Activated CD4-positive, alpha-beta memory T cell treated with anti-CD3 and anti-CD28 coated beads, Interleukin-2, amount 10 ng/mL, durations not matched to agents 7 days and 5 days (primary cell): Measurements from ENCODE around the gene KY. TPM values are rescaled to one million over a fixed set of nuclear protein-coding genes. Genes with fewer than 3 reads are reported as not detected.

Experiments used
- CTCF ChIA-PET: fragments of 350-600 bp; sonication (Branson Sonifier 250); formaldehyde crosslinking; loops from one replicate; lab custom pipeline; 2021; ENCODE audit warnings: antibody characterized with exemption, inconsistent platforms; lab: Charles Lee
- POLR2A ChIA-PET: fragments of 350-600 bp; sonication (Branson Sonifier 250); formaldehyde crosslinking; loops from one replicate; lab custom pipeline; 2021; ENCODE audit warnings: antibody characterized with exemption; lab: Charles Lee
- DNase-seq: peaks from one replicate; pipeline ENCODE4 v3.0.0-alpha.2; 2020
- H3K27ac Mint-ChIP-seq: one replicate; pipeline ENCODE4 v1.8.0; 2021; ENCODE audit warnings: mild to moderate bottlenecking, mixed read lengths
- H3K27me3 Mint-ChIP-seq: one replicate; pipeline ENCODE4 v1.8.0; 2021; ENCODE audit warnings: mixed read lengths
- H3K36me3 Mint-ChIP-seq: one replicate; pipeline ENCODE4 v1.8.0; 2021; ENCODE audit warnings: low read depth, mixed read lengths
- H3K4me1 Mint-ChIP-seq: one replicate; pipeline ENCODE4 v1.8.0; 2021; ENCODE audit warnings: mixed read lengths
- H3K4me3 Mint-ChIP-seq: one replicate; pipeline ENCODE4 v1.8.0; 2021; ENCODE audit warnings: mild to moderate bottlenecking, mixed read lengths
- H3K9me3 Mint-ChIP-seq: one replicate; pipeline ENCODE4 v1.8.0; 2021; ENCODE audit warnings: mixed read lengths
- total RNA-seq, 2 experiments: library from RNA; stranded (reverse); gene quantifications; one replicate each; pipeline ENCODE4 v1.2.3, GENCODE V29; 2021

Gene KY, protein sequence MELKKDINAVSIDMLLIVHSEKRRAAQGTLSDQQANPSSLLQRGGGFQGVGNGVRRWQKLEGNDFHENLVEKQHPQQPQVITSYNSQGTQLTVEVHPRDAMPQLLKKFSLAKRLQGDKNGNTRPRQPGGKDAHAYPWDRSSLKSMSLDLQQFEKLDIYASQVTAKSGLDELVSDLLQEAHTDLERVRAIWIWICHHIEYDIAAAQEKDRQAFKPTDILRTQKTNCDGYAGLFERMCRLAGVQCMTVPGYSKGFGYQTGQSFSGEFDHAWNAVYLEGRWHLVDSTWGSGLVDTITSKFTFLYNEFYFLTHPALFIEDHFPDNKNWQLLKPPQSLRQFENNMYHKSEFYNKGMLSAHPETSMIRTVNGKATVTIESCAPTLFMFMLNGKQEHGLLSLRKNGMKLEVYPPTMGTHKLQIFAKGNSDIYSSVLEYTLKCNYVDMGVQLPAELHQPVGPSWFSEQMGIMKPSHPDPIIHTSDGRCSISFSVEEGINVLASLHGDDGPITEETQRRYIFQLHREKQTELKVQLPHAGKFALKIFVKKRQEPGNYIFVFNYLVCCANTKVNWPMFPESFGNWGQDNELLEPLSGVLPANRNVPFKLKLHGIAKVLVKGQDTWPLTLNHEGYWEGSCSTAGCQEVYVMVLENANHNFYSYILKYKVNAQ
- total RNA-seq: not detected

DNA sequence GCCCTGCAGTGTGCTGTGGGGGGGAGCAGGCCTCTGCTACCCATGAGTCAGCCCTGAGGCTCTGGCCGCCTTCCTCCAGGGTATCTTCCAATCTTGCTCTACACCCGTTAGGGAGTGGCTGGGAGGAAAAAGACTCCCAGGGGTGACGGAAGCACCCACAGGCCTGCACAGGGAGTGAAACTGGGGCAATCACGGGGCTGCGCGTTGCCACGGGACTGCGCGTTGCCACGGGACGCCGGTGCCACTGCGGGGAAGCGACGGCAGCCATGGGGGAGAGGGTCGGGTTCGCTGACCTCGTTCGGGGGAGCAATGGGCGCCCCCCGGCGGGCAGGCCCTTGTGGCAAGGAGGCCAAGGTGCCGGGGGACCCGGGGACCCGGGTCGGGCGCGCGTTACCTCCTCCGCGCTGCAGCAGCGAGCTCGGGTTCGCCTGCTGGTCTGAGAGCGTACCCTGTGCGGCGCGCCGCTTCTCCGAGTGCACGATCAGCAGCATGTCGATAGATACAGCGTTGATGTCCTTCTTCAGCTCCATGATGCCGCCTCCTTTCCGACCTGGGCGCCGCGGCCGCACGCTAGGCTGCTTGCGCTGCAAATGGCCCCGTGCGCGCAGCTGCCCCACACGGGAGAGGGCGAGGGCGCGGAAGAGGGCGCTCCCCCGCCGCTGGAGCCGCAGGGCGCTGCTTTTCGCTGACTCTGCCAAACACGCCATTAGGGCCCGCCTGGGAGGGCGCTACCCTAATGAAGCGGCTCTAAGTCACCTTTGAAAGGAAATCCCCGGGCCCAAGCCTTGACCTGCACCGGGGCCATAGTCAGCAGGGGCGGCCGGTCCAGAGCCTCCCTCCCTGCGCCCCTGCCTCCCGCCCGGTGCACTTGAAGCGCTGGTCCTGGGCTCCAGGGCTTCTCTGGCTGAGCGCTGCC is at the start of gene KY:
KY (minus strand) TSS at position 592 of the 916 bp plus-strand sequence; CDS start at position 530, 62 bp downstream.
- H3K9me3 Mint-ChIP-seq: no peaks in the 10 kb centered on the region
- no peak within 1 kb of the TSS for H3K27ac Mint-ChIP-seq
- CTCF ChIA-PET: no interaction called here
- H3K4me1 Mint-ChIP-seq: no peaks in the 10 kb centered on the region
- H3K36me3 Mint-ChIP-seq: no peaks in the 10 kb centered on the region
- peaks cover 20% of the 10 kb centered on the region for H3K27me3 Mint-ChIP-seq
- no peak for DNase-seq
- H3K4me3 Mint-ChIP-seq: no peak within 1 kb of the TSS
- POLR2A ChIA-PET: no interaction called here

DNA sequence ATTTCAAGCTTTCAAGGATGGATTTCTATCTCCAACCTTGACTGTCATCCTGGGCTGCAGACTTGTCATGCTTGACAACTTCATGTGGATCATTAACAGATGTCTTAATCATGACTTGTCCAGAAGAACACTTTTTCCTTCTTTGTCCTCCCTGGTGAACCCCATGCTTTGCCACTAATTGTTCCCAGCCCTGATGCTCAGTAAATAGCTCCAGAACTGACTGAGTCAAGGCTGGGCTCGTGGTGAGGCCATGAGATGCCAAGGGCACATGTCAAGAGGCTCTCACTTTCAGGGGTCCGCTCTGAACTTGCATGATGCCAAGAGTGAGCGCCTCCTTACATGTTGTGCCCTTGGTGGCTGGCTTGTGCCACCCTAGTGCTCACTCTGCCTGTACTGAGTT is 48.9 kb upstream of the KY start:
- Mint-ChIP-seq H3K27ac (no peak overlapping the region), H3K27me3 (peaks cover 2% of the 10 kb centered on the region), H3K36me3 (no peaks in the 10 kb centered on the region), H3K9me3 (no peaks in the 10 kb centered on the region), H3K4me1 (no peaks in the 10 kb centered on the region), H3K4me3 (no peak overlapping the region)
- no peak for DNase-seq
- CTCF ChIA-PET: no interaction called here
- POLR2A ChIA-PET: no interaction called here

DNA sequence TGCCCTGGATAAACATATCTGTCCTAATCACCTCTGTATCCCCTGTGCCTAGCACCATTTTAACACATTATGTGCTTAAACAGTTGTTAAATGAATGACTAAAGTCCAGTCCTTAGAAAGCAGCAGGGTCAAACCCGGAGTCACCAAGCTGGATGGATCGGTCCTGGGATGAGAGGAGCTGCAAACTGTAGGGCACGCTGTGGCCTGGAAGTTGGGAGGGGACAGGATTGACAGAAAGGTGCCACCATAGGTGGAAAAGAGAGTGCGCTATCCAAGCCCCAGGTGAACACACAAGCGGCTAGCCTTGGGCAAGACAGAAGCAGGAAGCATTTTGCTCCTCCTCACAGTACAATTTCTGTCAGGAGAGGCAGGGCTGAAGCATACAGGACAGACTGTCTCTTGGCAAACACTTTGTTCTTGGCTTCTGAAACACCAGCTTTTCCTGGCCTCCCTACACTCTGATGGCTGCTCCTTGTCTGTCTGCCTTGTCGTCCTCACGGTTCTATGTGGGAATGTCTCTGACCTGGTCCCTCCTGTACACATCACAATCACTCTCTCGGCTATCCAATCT is 48.4 kb upstream of the KY start:
- H3K27me3 Mint-ChIP-seq: peaks cover 2% of the 10 kb centered on the region
- no peak overlapping the region for H3K4me3 Mint-ChIP-seq
- H3K27ac Mint-ChIP-seq: no peak overlapping the region
- no peaks in the 10 kb centered on the region for H3K4me1 Mint-ChIP-seq
- no peaks in the 10 kb centered on the region for H3K36me3 Mint-ChIP-seq
- POLR2A ChIA-PET: no interaction called here
- no peaks in the 10 kb centered on the region for H3K9me3 Mint-ChIP-seq
- no peak for DNase-seq
- CTCF ChIA-PET: no interaction called here

DNA sequence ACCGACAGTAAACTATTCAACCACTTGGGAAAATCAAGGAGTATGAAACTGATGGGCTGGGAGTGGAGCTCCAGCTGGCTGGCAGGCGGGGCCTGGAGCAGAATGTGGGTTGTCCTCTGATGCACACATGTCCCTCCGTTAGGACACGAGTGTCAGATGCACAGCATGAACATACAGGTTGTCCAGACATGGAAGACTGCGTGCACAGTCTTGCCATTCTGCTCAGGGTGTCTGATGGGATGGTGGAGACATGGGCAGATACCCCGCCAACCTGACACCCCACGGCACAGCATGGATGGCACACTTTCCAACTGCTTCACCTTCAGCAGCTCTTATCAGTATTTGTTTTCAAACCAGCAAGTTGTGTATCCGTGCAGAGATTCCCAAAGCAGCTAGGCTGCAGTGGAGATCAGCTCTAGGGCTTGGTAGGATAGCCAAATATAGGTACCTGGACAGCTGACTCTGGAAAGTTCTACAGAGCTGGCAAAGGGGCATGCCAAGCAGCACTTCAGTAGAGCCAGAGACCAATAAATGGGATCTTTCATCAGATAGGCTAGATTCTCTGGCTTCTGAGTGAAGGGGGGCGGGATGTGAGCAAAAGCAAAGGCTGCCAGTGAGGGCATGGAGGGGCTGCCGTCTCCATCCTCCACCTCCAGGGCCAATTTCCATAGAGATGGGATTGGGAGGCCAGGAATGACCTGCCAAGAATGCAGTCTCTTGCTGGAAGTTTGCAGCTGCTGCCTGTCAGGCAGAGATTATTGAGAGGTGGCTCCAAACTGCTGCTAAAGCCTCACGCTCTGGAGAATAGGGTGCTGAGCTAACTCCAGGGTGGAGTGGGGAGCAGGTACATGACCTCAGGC is 47.2 kb upstream of the KY start:
- Mint-ChIP-seq H3K36me3 (no peaks in the 10 kb centered on the region), H3K4me1 (no peaks in the 10 kb centered on the region), H3K27me3 (peaks cover 2% of the 10 kb centered on the region), H3K4me3 (no peak overlapping the region), H3K27ac (no peak overlapping the region), H3K9me3 (no peaks in the 10 kb centered on the region)
- ChIA-PET CTCF (no interaction called here), POLR2A (no interaction called here)
- no peak for DNase-seq

DNA sequence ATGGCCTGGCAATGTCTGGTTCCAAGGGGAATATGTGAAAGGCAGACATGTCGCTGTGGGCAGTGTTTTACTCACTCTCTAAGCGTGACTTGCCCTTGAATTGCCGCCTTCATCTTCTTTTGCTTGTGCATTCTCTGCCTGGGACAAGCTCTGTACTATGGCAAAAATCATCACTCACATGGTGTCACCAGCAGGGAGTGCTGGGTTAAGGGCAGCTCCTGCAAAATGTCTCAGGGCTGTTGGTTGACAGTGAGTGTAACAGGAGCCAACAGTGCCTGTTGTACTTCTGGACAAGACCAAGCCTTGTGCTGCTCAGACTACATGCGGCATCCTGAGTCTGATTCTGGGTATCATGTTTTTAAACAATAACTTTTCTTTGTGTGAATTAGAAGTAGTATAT is 45.3 kb upstream of the KY start:
- H3K4me1 Mint-ChIP-seq: no peaks in the 10 kb centered on the region
- H3K27me3 Mint-ChIP-seq: no peaks in the 10 kb centered on the region
- DNase-seq: no peak
- no peaks in the 10 kb centered on the region for H3K36me3 Mint-ChIP-seq
- POLR2A ChIA-PET: no interaction called here
- CTCF ChIA-PET: no interaction called here
- H3K4me3 Mint-ChIP-seq: no peak overlapping the region
- H3K9me3 Mint-ChIP-seq: no peaks in the 10 kb centered on the region
- H3K27ac Mint-ChIP-seq: no peak overlapping the region

DNA sequence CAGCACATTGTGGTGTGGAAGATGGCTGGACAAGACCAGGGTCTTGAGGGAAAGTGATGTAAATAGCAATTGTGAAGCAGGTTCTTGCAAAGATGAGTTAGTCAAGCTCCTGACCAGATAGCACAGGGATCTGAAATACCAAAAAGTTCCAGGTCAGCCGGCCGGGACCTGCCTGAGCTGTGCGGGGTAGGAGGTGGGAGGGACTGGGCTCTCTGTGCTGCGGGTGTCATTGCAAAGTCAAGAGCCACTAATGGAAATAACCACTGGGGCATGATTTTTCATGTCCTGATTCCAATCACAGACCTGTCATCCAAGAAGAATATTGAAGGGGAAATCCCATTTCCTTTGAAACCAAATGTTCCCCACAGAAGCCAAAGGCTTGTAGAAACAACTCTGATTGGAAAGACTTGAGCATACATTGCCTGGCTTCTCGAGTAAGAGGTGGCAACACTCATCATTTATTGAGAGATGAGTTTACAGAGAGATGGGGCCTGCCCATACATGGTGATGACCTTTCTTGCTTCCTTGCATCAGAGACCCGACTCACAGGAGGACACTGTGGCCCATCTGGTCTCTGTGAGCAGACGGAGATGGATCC is 44.2 kb upstream of the KY start:
- Mint-ChIP-seq H3K27ac (no peak overlapping the region), H3K36me3 (no peaks in the 10 kb centered on the region), H3K27me3 (no peaks in the 10 kb centered on the region), H3K9me3 (no peaks in the 10 kb centered on the region), H3K4me1 (no peaks in the 10 kb centered on the region), H3K4me3 (no peak overlapping the region)
- DNase-seq: no peak
- CTCF ChIA-PET: no interaction called here
- POLR2A ChIA-PET: no interaction called here

DNA sequence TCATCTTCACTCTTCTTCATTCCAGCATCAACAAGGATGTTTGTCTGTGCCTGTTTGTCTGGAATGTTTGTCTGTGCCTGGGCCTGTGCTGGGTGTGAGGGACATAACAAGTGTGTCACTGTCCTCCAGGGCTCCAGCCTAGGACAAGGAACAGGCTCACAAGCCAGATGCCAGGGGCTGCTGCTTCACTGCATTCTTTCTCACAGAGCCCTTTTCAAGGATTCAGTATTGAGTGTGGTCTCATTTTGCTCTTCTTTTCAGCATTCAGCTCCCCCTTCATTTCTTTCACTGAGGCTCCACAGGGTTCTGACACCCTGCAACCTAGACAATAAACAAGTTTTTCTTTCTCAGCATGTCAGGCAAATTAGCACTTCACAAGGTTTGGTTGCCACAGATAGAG is 43.6 kb upstream of the KY start:
- DNase-seq: no peak
- CTCF ChIA-PET: no interaction called here
- H3K27ac Mint-ChIP-seq: no peak overlapping the region
- POLR2A ChIA-PET: no interaction called here
- H3K36me3 Mint-ChIP-seq: no peaks in the 10 kb centered on the region
- H3K27me3 Mint-ChIP-seq: no peaks in the 10 kb centered on the region
- H3K4me1 Mint-ChIP-seq: no peaks in the 10 kb centered on the region
- no peaks in the 10 kb centered on the region for H3K9me3 Mint-ChIP-seq
- H3K4me3 Mint-ChIP-seq: no peak overlapping the region

DNA sequence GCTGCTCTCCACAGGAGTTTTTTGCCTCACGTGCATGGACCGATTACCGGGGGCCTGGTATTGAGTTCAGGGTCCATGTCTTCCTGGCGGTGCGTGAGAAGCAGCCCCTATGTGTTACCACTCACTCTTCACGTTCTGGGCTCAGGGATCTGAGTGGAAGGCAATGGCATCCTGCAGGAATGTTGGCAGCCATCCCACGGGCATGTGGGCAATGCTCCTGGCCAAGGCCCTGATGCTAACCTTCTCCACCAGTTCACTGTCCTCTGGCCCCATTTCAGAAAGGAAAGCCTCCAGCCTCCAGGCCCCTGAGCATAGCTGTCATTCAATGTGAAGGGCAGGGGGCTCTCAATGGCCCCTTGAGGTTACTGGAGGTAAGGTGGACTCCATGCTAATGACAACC is 43.0 kb upstream of the KY start:
- H3K4me3 Mint-ChIP-seq: no peak overlapping the region
- ChIA-PET POLR2A (no interaction called here), CTCF (interaction anchor here (0.6 kb wide), 1 partner anchor 32 kb away, joined by 4 read pairs; no protein-coding TSS in a partner anchor)
- no peak for DNase-seq
- no peaks in the 10 kb centered on the region for H3K36me3 Mint-ChIP-seq
- H3K4me1 Mint-ChIP-seq: no peaks in the 10 kb centered on the region
- no peak overlapping the region for H3K27ac Mint-ChIP-seq
- H3K9me3 Mint-ChIP-seq: no peaks in the 10 kb centered on the region
- H3K27me3 Mint-ChIP-seq: no peaks in the 10 kb centered on the region

DNA sequence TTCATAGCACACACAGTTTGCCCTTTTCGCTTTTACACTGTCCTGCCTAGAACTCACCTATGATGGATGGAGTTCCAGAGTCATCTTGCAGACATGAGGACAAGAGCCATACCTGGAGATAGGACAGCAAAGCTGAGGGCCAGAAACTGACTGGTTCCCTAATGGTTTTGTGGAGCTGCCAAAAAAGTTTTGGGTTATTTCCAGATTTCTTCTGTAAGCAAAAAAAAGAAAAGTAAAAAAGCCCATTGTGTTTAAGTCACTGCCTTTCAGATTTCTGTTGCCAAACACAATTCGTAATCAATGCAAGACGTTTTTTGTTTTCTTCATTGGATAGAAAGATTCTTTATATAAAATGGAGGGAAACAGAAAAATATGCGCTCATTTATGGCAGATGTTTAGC is 42.4 kb upstream of the KY start:
- no peaks in the 10 kb centered on the region for H3K27me3 Mint-ChIP-seq
- no peak for DNase-seq
- no peaks in the 10 kb centered on the region for H3K4me1 Mint-ChIP-seq
- H3K36me3 Mint-ChIP-seq: no peaks in the 10 kb centered on the region
- H3K4me3 Mint-ChIP-seq: no peak overlapping the region
- POLR2A ChIA-PET: no interaction called here
- CTCF ChIA-PET: interaction anchor here (0.6 kb wide), 1 partner anchor 31 kb away, joined by 4 read pairs; no protein-coding TSS in a partner anchor
- no peaks in the 10 kb centered on the region for H3K9me3 Mint-ChIP-seq
- no peak overlapping the region for H3K27ac Mint-ChIP-seq

DNA sequence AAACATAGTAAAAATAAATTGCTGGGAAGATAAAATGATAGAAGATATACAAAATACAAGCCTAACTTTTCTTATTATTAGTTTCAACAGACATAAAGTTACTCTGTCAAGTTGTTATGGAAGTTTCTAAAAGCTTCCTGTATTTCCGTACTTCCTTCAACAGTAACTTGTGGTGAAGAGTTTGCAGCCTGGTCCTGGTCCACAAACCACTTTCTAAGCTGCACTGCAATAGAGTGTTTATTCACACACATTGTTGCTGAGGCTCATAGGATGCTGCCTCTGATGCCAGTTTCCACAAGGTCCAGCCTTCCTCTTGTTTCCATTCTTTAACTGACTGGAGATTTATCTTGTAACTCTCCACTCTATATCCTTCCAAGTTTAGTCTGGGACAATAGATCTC is 39.4 kb upstream of the KY start:
- CTCF ChIA-PET: no interaction called here
- no peaks in the 10 kb centered on the region for H3K4me1 Mint-ChIP-seq
- POLR2A ChIA-PET: no interaction called here
- no peaks in the 10 kb centered on the region for H3K9me3 Mint-ChIP-seq
- no peak overlapping the region for H3K27ac Mint-ChIP-seq
- DNase-seq: no peak
- H3K4me3 Mint-ChIP-seq: no peak overlapping the region
- H3K36me3 Mint-ChIP-seq: no peaks in the 10 kb centered on the region
- no peaks in the 10 kb centered on the region for H3K27me3 Mint-ChIP-seq

DNA sequence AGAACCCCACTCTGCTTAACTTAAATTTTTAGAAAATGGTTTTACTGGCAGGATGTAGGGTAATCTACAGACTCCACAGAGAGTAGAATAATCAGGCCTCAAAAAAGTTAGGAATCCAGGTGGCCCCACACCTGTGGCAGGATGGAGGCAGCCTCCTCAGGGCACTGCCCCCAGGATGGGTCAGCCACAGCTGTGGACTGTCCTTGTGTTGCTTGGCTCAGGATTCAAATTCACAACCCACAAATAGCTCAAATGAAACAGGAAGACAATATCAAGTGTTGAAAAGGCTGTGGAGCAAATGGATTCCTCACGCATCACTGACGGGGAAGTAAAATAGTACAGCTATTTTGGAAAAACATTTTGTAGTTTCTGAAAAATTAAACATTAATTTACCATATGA is 36.8 kb upstream of the KY start:
- DNase-seq: no peak
- Mint-ChIP-seq H3K27me3 (no peaks in the 10 kb centered on the region), H3K4me1 (no peaks in the 10 kb centered on the region), H3K36me3 (no peaks in the 10 kb centered on the region), H3K9me3 (no peaks in the 10 kb centered on the region), H3K27ac (no peak overlapping the region), H3K4me3 (no peak overlapping the region)
- CTCF ChIA-PET: no interaction called here
- POLR2A ChIA-PET: no interaction called here
